MM.1S (cell line): ENCODE data around the gene VPS35.
"Not testable (repeated sequence)": the region's sequence is repeated elsewhere in the genome, so short reads cannot be mapped to it uniquely, and the experiment has no call there.

ENCODE experiments used
- DNase-seq: peaks from one replicate; pipeline ENCODE4 v3.0.0-alpha.2; 2015
- H2AFZ ChIP-seq: fragments of 300-600 bp; sonication (generic); 2 replicates; pipeline ENCODE4 v1.6.0; 2016; ENCODE audit warnings: antibody characterized with exemption, low read length
- H3F3A ChIP-seq: fragments of 300-600 bp; sonication (generic); 2 replicates; pipeline ENCODE4 v1.6.1; 2016; ENCODE audit warnings: mild to moderate bottlenecking, antibody characterized with exemption, low read length, moderate library complexity, mixed read lengths; ENCODE audit not compliant: insufficient read depth
- H3K27ac ChIP-seq: fragments of 300-600 bp; sonication (generic); 2 replicates; pipeline ENCODE4 v1.5.1; 2016; ENCODE audit warnings: mild to moderate bottlenecking, low read length
- H3K27me3 ChIP-seq: fragments of 300-600 bp; sonication (generic); replicated peaks from 2 replicates; pipeline ENCODE4 v1.6.0; 2016; ENCODE audit warnings: low read length; ENCODE audit not compliant: insufficient read depth
- H3K36me3 ChIP-seq: fragments of 300-600 bp; sonication (generic); replicated peaks from 2 replicates; pipeline ENCODE4 v1.6.1; 2016; ENCODE audit warnings: mild to moderate bottlenecking, low read length, mixed read lengths; ENCODE audit not compliant: insufficient read depth
- H3K4me1 ChIP-seq: fragments of 300-600 bp; sonication (generic); 2 replicates; pipeline ENCODE4 v1.6.1; 2016; ENCODE audit warnings: low read length, mixed read lengths
- H3K4me2 ChIP-seq: fragments of 300-600 bp; sonication (generic); 2 replicates; pipeline ENCODE4 v1.6.0; 2016; ENCODE audit warnings: low read depth, low read length
- H3K4me3 ChIP-seq: fragments of 300-600 bp; sonication (generic); 2 replicates; pipeline ENCODE4 v1.5.1; 2016; ENCODE audit warnings: low read length, mixed read lengths
- H3K79me2 ChIP-seq: fragments of 300-600 bp; sonication (generic); 2 replicates; pipeline ENCODE4 v1.6.1; 2016; ENCODE audit warnings: mixed run types, low read length, mixed read lengths
- H3K9ac ChIP-seq: fragments of 300-600 bp; sonication (generic); 2 replicates; pipeline ENCODE4 v1.6.1; 2016; ENCODE audit warnings: low read length, mixed read lengths
- H3K9me2 ChIP-seq: fragments of 300-600 bp; sonication (generic); replicated peaks from 2 replicates; pipeline ENCODE4 v1.6.1; 2016; ENCODE audit warnings: mild to moderate bottlenecking, low read length, mixed read lengths; ENCODE audit not compliant: insufficient read depth
- H3K9me3 ChIP-seq: fragments of 300-600 bp; sonication (generic); replicated peaks from 2 replicates; pipeline ENCODE4 v1.6.1; 2016; ENCODE audit warnings: mild to moderate bottlenecking, low read length, mixed read lengths; ENCODE audit not compliant: insufficient read depth
- H4K20me1 ChIP-seq: fragments of 300-600 bp; sonication (generic); 2 replicates; pipeline ENCODE4 v1.6.1; 2016; ENCODE audit warnings: mild to moderate bottlenecking, low read length, moderate library complexity, mixed read lengths; ENCODE audit not compliant: insufficient read depth
- EZH2 ChIP-seq: fragments of 300-600 bp; sonication (generic); optimal IDR thresholded peaks from 2 replicates; pipeline ENCODE3; 2017; ENCODE audit warnings: low read depth, mild to moderate bottlenecking, antibody characterized with exemption, low read length, mixed read lengths
- EZH2phosphoT487 ChIP-seq: fragments of 300-600 bp; sonication (generic); IDR thresholded peaks from 2 replicates; pipeline ENCODE4 v1.6.1; 2018; ENCODE audit warnings: antibody characterized with exemption, low read length
- TF ChIP-seq, protein P1 (sequence below): fragments of 300-600 bp; sonication (generic); IDR thresholded peaks from 2 replicates; pipeline ENCODE4 v1.5.1; 2016; ENCODE audit warnings: antibody characterized with exemption, low read length, mixed read lengths

The VPS35 gene

DNA sequence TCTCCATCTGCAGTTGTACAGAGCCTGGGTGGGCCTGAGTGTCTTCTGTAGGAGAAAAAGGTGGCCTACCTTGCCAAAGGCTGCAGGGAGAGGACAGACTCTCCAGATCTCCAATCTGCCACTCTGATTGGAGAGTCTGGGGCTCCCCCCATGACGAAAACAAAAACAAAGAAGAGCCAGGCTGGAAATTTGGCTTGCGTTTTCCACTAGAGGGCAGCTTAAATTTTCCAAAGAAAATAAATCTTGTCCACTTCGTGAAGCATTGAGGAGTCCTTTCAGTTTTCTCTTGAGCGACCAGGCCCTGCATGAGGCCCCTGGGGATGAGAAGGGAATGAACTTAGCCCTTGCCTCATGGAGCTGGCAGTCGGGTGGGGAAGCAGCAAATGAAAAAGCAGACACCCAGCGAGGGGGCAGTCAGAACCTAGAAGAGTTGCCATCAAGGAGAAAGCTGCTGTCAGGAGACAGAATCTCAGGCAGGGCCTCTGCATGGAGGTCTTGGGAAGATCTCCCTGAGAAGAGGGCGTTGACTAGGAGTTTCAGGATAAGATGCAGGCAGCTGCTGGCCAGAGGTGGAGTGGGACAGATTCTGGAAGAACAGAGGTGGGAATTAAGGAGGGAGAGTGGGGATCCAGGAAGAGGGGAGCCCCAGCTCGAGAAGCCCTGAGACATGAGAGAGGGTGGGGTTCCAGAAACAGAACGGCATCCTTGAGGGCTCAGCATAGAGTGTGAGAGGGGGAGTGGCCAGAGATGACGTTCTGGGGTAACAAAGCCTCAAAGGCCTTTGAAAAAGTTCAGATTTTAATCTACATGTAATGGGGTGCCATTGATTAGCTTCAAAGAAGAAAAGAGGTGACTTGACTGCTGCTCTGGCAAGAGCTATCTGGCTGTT, 59.4 kb downstream of the VPS35 start:
- peak; percentile 49 for DNase-seq
- Histone ChIP-seq H3K36me3 (no peaks in the 10 kb centered on the region), H3K27me3 (no peaks in the 10 kb centered on the region), H3F3A (no peaks in the 10 kb centered on the region), H2AFZ (peak overlapping the region; percentile 87), H3K9me2 (no peaks in the 10 kb centered on the region), H3K4me1 (peaks cover 11% of the 10 kb centered on the region; the same call in 1 of the 2 replicates), H3K9me3 (no peaks in the 10 kb centered on the region), H3K27ac (no peak overlapping the region), H3K79me2 (no peaks in the 10 kb centered on the region), H3K4me2 (peak overlapping the region; percentile 82), H4K20me1 (no peaks in the 10 kb centered on the region), H3K4me3 (peak overlapping the region; percentile 50), H3K9ac (peak overlapping the region; percentile 45; the same call in 1 of the 2 replicates)
- no peak for TF ChIP-seq EZH2phosphoT487
- TF ChIP-seq, protein P1, sequence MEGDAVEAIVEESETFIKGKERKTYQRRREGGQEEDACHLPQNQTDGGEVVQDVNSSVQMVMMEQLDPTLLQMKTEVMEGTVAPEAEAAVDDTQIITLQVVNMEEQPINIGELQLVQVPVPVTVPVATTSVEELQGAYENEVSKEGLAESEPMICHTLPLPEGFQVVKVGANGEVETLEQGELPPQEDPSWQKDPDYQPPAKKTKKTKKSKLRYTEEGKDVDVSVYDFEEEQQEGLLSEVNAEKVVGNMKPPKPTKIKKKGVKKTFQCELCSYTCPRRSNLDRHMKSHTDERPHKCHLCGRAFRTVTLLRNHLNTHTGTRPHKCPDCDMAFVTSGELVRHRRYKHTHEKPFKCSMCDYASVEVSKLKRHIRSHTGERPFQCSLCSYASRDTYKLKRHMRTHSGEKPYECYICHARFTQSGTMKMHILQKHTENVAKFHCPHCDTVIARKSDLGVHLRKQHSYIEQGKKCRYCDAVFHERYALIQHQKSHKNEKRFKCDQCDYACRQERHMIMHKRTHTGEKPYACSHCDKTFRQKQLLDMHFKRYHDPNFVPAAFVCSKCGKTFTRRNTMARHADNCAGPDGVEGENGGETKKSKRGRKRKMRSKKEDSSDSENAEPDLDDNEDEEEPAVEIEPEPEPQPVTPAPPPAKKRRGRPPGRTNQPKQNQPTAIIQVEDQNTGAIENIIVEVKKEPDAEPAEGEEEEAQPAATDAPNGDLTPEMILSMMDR = peak; percentile 57

DNA sequence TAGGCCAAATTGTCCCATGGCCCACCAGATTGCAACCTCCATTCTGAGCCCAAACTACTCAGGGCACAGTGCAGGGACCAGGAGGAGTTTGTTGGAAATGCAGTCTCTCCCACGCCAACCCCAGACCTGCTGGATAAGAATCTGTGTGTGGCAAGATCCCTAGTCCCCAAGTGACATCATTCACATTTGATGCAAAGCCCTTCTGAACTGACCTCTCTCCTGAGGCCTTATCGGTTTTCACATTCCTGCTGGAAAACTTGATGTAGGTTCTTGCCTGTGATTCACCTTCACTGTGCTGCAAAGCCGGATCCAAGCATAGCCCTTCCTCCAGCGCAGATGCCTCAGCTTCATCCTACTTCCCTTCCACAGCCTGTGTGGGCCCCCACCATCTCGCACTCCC, 61.2 kb downstream of the VPS35 start:
- H3K27me3 ChIP-seq = no peaks in the 10 kb centered on the region
- DNase-seq = no peak
- no peaks in the 10 kb centered on the region for H3K79me2 ChIP-seq
- H3K4me2 ChIP-seq = no peak overlapping the region
- no peak overlapping the region for H2AFZ ChIP-seq
- no peak overlapping the region for H3K4me3 ChIP-seq
- TF ChIP-seq EZH2phosphoT487 (no peak), EZH2 (no peak)
- TF ChIP-seq, protein P1 = no peak
- no peaks in the 10 kb centered on the region for H3K9me2 ChIP-seq
- no peaks in the 10 kb centered on the region for H3K36me3 ChIP-seq
- H3K9ac ChIP-seq = no peak overlapping the region
- peaks cover 11% of the 10 kb centered on the region; the same call in 1 of the 2 replicates for H3K4me1 ChIP-seq
- no peaks in the 10 kb centered on the region for H3K9me3 ChIP-seq
- no peaks in the 10 kb centered on the region for H4K20me1 ChIP-seq
- no peak overlapping the region for H3K27ac ChIP-seq
- no peaks in the 10 kb centered on the region for H3F3A ChIP-seq

DNA sequence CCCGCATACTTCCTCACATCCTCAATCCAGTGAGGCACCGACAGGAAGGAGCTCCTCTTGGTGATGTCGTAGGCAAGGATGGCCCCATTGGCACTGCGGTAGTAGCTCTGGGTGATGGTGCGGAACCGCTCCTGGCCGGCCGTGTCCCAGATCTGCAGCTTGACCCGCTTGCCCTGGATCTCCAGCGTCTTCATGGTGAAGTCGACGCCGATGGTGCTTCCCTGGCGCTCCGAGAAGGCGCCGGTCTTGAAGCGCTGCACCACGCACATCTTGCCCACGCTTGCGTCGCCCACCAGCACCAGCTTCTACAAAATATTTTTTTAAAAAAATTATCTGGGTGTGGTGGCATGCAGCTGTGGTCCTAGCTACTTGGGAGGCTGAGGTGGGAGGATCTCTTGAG, 62.3 kb downstream of the VPS35 start:
- not testable (repeated sequence) for H3K9me3 ChIP-seq, H2AFZ ChIP-seq, DNase-seq, H3K36me3 ChIP-seq, H3K4me2 ChIP-seq, H4K20me1 ChIP-seq, H3K27me3 ChIP-seq, H3F3A ChIP-seq, H3K79me2 ChIP-seq, H3K27ac ChIP-seq, H3K9ac ChIP-seq, H3K9me2 ChIP-seq, H3K4me3 ChIP-seq
- H3K4me1 ChIP-seq = peaks cover 15% of the 10 kb centered on the region

DNA sequence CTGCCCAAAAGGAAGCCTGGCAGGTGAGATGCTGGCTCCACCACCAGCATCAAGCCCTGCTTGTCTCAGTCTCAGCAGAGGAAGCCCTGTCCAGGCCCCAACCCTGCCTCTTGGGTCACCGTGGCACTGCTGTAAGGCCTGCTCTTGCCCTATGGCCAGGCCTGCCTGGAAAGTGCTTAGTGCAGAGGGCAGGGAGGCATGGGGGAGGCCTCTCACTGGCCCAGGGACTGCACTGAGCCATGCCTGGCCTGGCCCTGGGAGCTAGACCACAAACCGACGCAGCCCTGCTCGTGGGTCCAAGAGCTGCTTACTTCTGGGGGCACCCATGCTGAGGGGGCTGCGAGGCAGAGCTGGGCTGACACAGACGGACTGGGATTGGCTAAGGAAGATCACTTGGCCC, 64.1 kb downstream of the VPS35 start:
- H3K27me3 ChIP-seq, H3K9me2 ChIP-seq, H3K9ac ChIP-seq, DNase-seq, H4K20me1 ChIP-seq, H3K9me3 ChIP-seq, H3K36me3 ChIP-seq, H2AFZ ChIP-seq, H3K4me2 ChIP-seq, H3K4me3 ChIP-seq, H3F3A ChIP-seq, H3K27ac ChIP-seq: not testable (repeated sequence)
- Histone ChIP-seq H3K79me2 (peaks cover 17% of the 10 kb centered on the region), H3K4me1 (peaks cover 17% of the 10 kb centered on the region)

DNA sequence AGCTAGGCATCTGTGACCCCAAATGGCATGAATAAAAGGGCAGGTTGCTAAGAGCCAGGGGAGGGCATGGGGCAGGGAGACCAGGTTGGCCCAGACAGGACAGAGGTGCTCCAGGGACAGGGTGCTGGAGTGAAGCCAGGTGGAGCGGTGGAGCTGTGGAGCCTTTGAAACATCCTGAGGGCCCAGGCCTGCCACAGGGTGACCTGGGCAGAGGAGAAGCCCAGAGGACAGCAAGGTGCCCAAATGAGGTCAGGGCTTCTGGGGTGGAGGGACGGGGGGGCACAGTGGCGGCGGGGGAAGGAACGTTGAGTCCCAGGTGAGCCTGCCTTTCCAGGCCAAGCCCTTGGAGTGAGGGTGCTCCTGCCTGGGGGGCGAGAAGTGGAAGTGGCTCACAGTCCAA, 65.3 kb downstream of the VPS35 start:
- not testable (repeated sequence) for H3K9me2 ChIP-seq, H3K9me3 ChIP-seq, H2AFZ ChIP-seq, H3K4me3 ChIP-seq, H3K4me2 ChIP-seq, H3F3A ChIP-seq, DNase-seq, H3K27ac ChIP-seq, H3K4me1 ChIP-seq, H4K20me1 ChIP-seq, H3K36me3 ChIP-seq, H3K27me3 ChIP-seq, H3K9ac ChIP-seq
- H3K79me2 ChIP-seq = peaks cover 29% of the 10 kb centered on the region

DNA sequence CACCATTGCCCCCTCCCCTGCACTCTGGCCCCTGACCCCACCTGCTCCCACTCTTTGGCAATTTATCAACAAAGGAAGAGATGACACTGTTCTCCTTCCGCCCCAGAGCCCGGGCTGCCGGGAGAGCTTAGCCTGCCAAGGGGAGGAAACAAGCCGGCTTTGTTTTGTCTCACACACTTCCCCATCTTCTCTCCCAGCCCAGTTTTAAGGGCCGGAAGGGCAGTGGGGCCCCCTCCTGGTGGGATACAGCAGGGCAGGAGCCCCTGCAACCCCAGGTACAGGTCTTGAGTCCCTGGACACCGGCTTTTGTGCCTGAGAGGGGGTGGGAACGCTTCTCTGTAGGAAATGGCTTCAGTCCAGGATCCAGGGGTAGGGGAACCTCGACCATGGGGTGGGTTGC, 65.7 kb downstream of the VPS35 start:
- DNase-seq, H3K9me3 ChIP-seq, H3K27ac ChIP-seq, H3K36me3 ChIP-seq, H3K4me2 ChIP-seq, H3K4me3 ChIP-seq, H3F3A ChIP-seq, H3K9ac ChIP-seq, H2AFZ ChIP-seq, H3K9me2 ChIP-seq, H3K4me1 ChIP-seq, H3K27me3 ChIP-seq, H4K20me1 ChIP-seq: not testable (repeated sequence)
- peaks cover 34% of the 10 kb centered on the region for H3K79me2 ChIP-seq
